GM12864 (cell line): ENCODE measurements around the gene CHID1.
A peak's percentile ranks its signal among the peaks of the same experiment; 100 is the strongest.

ENCODE experiments used
- DNase-seq: peaks from one replicate; pipeline ENCODE4 v3.0.0-alpha.2; 2011; ENCODE audit warnings: low read depth
- H3K4me3 ChIP-seq: 2 replicates; pipeline ENCODE4 v1.5.1; 2011; ENCODE audit warnings: mild to moderate bottlenecking, low read depth, low read length, control low read depth
- TF ChIP-seq, protein P1 (sequence below): IDR thresholded peaks from 2 replicates; pipeline ENCODE4 v1.5.1; 2011; ENCODE audit warnings: low read depth, mild to moderate bottlenecking, moderate library complexity, low read length, control low read depth, inconsistent platforms; ENCODE audit errors: missing control alignments

CHID1 gene

DNA sequence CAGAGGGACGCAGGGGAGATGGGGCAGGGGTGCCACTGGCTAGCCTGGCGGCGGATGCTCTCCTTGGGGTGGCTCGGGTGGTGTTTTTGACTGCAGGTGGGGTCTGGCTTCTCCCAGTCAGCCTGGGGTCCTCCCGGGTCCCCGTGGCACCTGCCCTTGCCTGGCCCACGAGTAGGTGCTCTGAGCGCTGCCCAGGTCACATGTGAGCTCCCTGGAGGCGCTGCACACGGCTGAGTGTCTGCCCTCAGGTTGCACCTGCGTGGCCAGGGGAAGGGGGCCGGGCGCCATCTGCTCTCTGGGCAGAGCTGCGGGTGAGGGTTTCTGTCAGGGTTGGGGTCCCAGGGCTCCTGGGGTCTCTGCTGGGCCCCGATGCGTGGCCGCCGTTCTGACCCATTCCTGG, 62.7 kb downstream of the CHID1 start:
- TF ChIP-seq, protein P1, sequence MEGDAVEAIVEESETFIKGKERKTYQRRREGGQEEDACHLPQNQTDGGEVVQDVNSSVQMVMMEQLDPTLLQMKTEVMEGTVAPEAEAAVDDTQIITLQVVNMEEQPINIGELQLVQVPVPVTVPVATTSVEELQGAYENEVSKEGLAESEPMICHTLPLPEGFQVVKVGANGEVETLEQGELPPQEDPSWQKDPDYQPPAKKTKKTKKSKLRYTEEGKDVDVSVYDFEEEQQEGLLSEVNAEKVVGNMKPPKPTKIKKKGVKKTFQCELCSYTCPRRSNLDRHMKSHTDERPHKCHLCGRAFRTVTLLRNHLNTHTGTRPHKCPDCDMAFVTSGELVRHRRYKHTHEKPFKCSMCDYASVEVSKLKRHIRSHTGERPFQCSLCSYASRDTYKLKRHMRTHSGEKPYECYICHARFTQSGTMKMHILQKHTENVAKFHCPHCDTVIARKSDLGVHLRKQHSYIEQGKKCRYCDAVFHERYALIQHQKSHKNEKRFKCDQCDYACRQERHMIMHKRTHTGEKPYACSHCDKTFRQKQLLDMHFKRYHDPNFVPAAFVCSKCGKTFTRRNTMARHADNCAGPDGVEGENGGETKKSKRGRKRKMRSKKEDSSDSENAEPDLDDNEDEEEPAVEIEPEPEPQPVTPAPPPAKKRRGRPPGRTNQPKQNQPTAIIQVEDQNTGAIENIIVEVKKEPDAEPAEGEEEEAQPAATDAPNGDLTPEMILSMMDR = no peak
- no peak for DNase-seq

DNA sequence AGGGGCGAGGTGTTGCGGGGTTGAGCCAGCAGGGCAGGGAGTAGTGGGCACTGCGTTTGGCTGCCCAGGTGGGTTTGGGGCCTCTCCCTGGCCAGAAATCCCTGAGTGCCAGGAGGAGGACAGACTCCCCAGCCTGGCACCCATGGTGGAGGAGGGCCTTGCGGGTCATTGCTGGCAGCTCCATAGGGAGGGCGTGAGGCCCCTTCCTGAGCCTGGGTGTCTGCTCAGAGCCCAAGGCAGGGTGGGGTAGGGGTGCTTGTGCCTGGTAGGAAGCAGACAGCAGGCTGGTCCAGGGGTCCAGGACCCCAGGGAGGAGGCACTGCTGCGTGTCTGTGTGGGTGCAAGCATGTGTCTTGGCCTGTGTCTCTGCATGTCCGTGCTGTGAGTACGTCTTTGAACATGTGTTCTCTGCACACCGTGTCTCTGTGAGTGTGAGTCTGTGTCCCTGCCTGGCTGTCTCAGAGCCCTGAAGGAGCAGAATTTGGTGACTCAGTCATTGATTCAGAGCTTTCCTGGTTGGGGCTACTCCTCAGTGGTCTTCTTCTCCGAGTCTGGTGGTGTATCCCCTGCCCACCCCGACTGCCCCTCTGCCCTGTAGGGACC, 64.0 kb downstream of the CHID1 start:
- TF ChIP-seq, protein P1 = no peak
- DNase-seq = no peak
- no peak overlapping the region for H3K4me3 ChIP-seq

More for the DNA sequence above, 62.7 kb downstream of the CHID1 start:
- H3K4me3 ChIP-seq = no peak overlapping the region

GRCh38 chr11:845872-846495, 64.6 kb downstream of the CHID1 start:
- TF ChIP-seq, protein P1 = no peak
- no peak overlapping the region for H3K4me3 ChIP-seq
- no peak for DNase-seq

- no peak overlapping the region for H3K4me3 ChIP-seq
- DNase-seq = no peak
- TF ChIP-seq, protein P1 = no peak
Measured at GRCh38 chr11:844693-845644, 65.6 kb downstream of the CHID1 start.

GRCh38 chr11:843818-844692, 66.6 kb downstream of the CHID1 start:
- TF ChIP-seq, protein P1 = no peak
- DNase-seq = no peak
- H3K4me3 ChIP-seq = no peak overlapping the region

- H3K4me3 ChIP-seq = peak overlapping the region; percentile 98
- DNase-seq = no peak
- TF ChIP-seq, protein P1 = no peak
Measured at GRCh38 chr11:843086-843734, 67.4 kb downstream of the CHID1 start.
